ENCODE data around the gene CDH4.

The CDH4 gene

GRCh38 chr20:61760321-61760720, 508.3 kb downstream of the CDH4 start:
- Histone ChIP-seq H3K27ac (ENCODE audit: low read depth, low read length) (no peak overlapping the region), H3K4me3 (ENCODE audit: low read depth, low read length) (no peak overlapping the region), H3K9me3 (ENCODE audit: control insufficient read depth, insufficient read depth, low read depth, low read length) (no peaks in the 10 kb centered on the region; the same call in 1 of the 2 replicates)

GRCh38 chr20:61760731-61761130, 508.7 kb downstream of the CDH4 start:
- Histone ChIP-seq H3K9me3 (ENCODE audit: control insufficient read depth, insufficient read depth, low read depth, low read length) (no peaks in the 10 kb centered on the region), H3K27ac (ENCODE audit: low read depth, low read length) (no peak overlapping the region), H3K4me3 (ENCODE audit: low read depth, low read length) (no peak overlapping the region), H3K27me3 (ENCODE audit: control insufficient read depth, insufficient read depth, low read length) (peaks cover 19% of the 10 kb centered on the region), H3K36me3 (ENCODE audit: control insufficient read depth, insufficient read depth, low read length) (no peaks in the 10 kb centered on the region), H3K4me1 (ENCODE audit: control insufficient read depth, insufficient read depth, low read length) (peaks cover 5% of the 10 kb centered on the region; the same call in 1 of the 2 replicates), H3K9ac (ENCODE audit: low read length) (no peak overlapping the region)

More at GRCh38 chr20:61760321-61760720, 508.3 kb downstream of the CDH4 start:
- Histone ChIP-seq H3K4me1 (ENCODE audit: control insufficient read depth, insufficient read depth, low read length) (peaks cover 6% of the 10 kb centered on the region; the same call in 1 of the 2 replicates), H3K27me3 (ENCODE audit: control insufficient read depth, insufficient read depth, low read length) (peaks cover 19% of the 10 kb centered on the region), H3K9ac (ENCODE audit: low read length) (no peak overlapping the region), H3K36me3 (ENCODE audit: control insufficient read depth, insufficient read depth, low read length) (no peaks in the 10 kb centered on the region)

GRCh38 chr20:61761453-61762166, 509.5 kb downstream of the CDH4 start:
- H3K4me3 ChIP-seq (ENCODE audit: low read depth, low read length): no peak overlapping the region
- no peak overlapping the region for H3K9ac ChIP-seq (ENCODE audit: low read length)
- no peak overlapping the region for H3K27ac ChIP-seq (ENCODE audit: low read depth, low read length)
- H3K36me3 ChIP-seq (ENCODE audit: control insufficient read depth, insufficient read depth, low read length): no peaks in the 10 kb centered on the region
- H3K9me3 ChIP-seq (ENCODE audit: control insufficient read depth, insufficient read depth, low read depth, low read length): no peaks in the 10 kb centered on the region
- peaks cover 19% of the 10 kb centered on the region for H3K27me3 ChIP-seq (ENCODE audit: control insufficient read depth, insufficient read depth, low read length)
- H3K4me1 ChIP-seq (ENCODE audit: control insufficient read depth, insufficient read depth, low read length): no peaks in the 10 kb centered on the region

- Histone ChIP-seq H3K27ac (ENCODE audit: low read depth, low read length) (no peak overlapping the region), H3K9me3 (ENCODE audit: control insufficient read depth, insufficient read depth, low read depth, low read length) (no peaks in the 10 kb centered on the region), H3K4me1 (ENCODE audit: control insufficient read depth, insufficient read depth, low read length) (no peaks in the 10 kb centered on the region), H3K4me3 (ENCODE audit: low read depth, low read length) (no peak overlapping the region), H3K36me3 (ENCODE audit: control insufficient read depth, insufficient read depth, low read length) (no peaks in the 10 kb centered on the region), H3K9ac (ENCODE audit: low read length) (no peak overlapping the region), H3K27me3 (ENCODE audit: control insufficient read depth, insufficient read depth, low read length) (peaks cover 19% of the 10 kb centered on the region)
These were observed 510.2 kb downstream of the CDH4 start for GRCh38 chr20:61762167-61762710.

- H3K27me3 ChIP-seq (ENCODE audit: control insufficient read depth, insufficient read depth, low read length): peaks cover 19% of the 10 kb centered on the region
- no peaks in the 10 kb centered on the region for H3K4me1 ChIP-seq (ENCODE audit: control insufficient read depth, insufficient read depth, low read length)
- no peak overlapping the region for H3K27ac ChIP-seq (ENCODE audit: low read depth, low read length)
- no peak overlapping the region for H3K9ac ChIP-seq (ENCODE audit: low read length)
- H3K4me3 ChIP-seq (ENCODE audit: low read depth, low read length): no peak overlapping the region
- no peaks in the 10 kb centered on the region for H3K36me3 ChIP-seq (ENCODE audit: control insufficient read depth, insufficient read depth, low read length)
- no peaks in the 10 kb centered on the region for H3K9me3 ChIP-seq (ENCODE audit: control insufficient read depth, insufficient read depth, low read depth, low read length)
These were observed 511.1 kb downstream of the CDH4 start for GRCh38 chr20:61762886-61763739.

- H3K9me3 ChIP-seq (ENCODE audit: control insufficient read depth, insufficient read depth, low read depth, low read length): no peaks in the 10 kb centered on the region
- peaks cover 19% of the 10 kb centered on the region for H3K27me3 ChIP-seq (ENCODE audit: control insufficient read depth, insufficient read depth, low read length)
- H3K9ac ChIP-seq (ENCODE audit: low read length): no peak overlapping the region
- H3K4me3 ChIP-seq (ENCODE audit: low read depth, low read length): no peak overlapping the region
- H3K36me3 ChIP-seq (ENCODE audit: control insufficient read depth, insufficient read depth, low read length): no peaks in the 10 kb centered on the region
- H3K27ac ChIP-seq (ENCODE audit: low read depth, low read length): no peak overlapping the region
- H3K4me1 ChIP-seq (ENCODE audit: control insufficient read depth, insufficient read depth, low read length): no peaks in the 10 kb centered on the region
These were observed 511.8 kb downstream of the CDH4 start for GRCh38 chr20:61763740-61764400.

GRCh38 chr20:61764471-61765025, 512.5 kb downstream of the CDH4 start:
- H3K36me3 ChIP-seq (ENCODE audit: control insufficient read depth, insufficient read depth, low read length): no peaks in the 10 kb centered on the region
- H3K27me3 ChIP-seq (ENCODE audit: control insufficient read depth, insufficient read depth, low read length): peaks cover 19% of the 10 kb centered on the region
- no peak overlapping the region for H3K27ac ChIP-seq (ENCODE audit: low read depth, low read length)
- H3K4me1 ChIP-seq (ENCODE audit: control insufficient read depth, insufficient read depth, low read length): no peaks in the 10 kb centered on the region
- no peaks in the 10 kb centered on the region for H3K9me3 ChIP-seq (ENCODE audit: control insufficient read depth, insufficient read depth, low read depth, low read length)
- no peak overlapping the region for H3K9ac ChIP-seq (ENCODE audit: low read length)
- no peak overlapping the region for H3K4me3 ChIP-seq (ENCODE audit: low read depth, low read length)

- Histone ChIP-seq H3K9ac (ENCODE audit: low read length) (no peak overlapping the region), H3K27ac (ENCODE audit: low read depth, low read length) (no peak overlapping the region), H3K9me3 (ENCODE audit: control insufficient read depth, insufficient read depth, low read depth, low read length) (no peaks in the 10 kb centered on the region), H3K4me1 (ENCODE audit: control insufficient read depth, insufficient read depth, low read length) (no peaks in the 10 kb centered on the region), H3K27me3 (ENCODE audit: control insufficient read depth, insufficient read depth, low read length) (peaks cover 19% of the 10 kb centered on the region), H3K36me3 (ENCODE audit: control insufficient read depth, insufficient read depth, low read length) (no peaks in the 10 kb centered on the region), H3K4me3 (ENCODE audit: low read depth, low read length) (no peak overlapping the region)
These were observed 513.2 kb downstream of the CDH4 start for GRCh38 chr20:61765081-61765870.

- Histone ChIP-seq H3K36me3 (ENCODE audit: control insufficient read depth, insufficient read depth, low read length) (no peaks in the 10 kb centered on the region), H3K27me3 (ENCODE audit: control insufficient read depth, insufficient read depth, low read length) (peaks cover 19% of the 10 kb centered on the region)
These were observed 514.0 kb downstream of the CDH4 start for GRCh38 chr20:61765871-61766654.

More at GRCh38 chr20:61765871-61766654, 514.0 kb downstream of the CDH4 start:
- Histone ChIP-seq H3K9ac (ENCODE audit: low read length) (no peak overlapping the region), H3K9me3 (ENCODE audit: control insufficient read depth, insufficient read depth, low read depth, low read length) (no peaks in the 10 kb centered on the region), H3K4me3 (ENCODE audit: low read depth, low read length) (no peak overlapping the region), H3K4me1 (ENCODE audit: control insufficient read depth, insufficient read depth, low read length) (no peaks in the 10 kb centered on the region), H3K27ac (ENCODE audit: low read depth, low read length) (no peak overlapping the region)
